ENCODE measurements around the gene SRSF10.

- TF ChIP-seq CTCF (IDR thresholded peaks at IDR 0.05; ENCODE audit: low read depth, low read length, poor library complexity, severe bottlenecking) (no peak), EZH2phosphoT487 (IDR thresholded peaks at IDR 0.05; ENCODE audit: borderline replicate concordance, low read length) (no peak)
Observed at GRCh38 chr1:23967871-23968270, 12.3 kb downstream of the SRSF10 start.
